GM21737 (cell line): Measurements from ENCODE around the gene GPR84.

Experiments
- ATAC-seq: cut with Tn5 transposase; IDR thresholded peaks from one replicate; pipeline ENCODE4 v1.9.1; 2021; ENCODE audit warnings: mild to moderate bottlenecking, moderate library complexity; ENCODE audit not compliant: unreplicated experiment

Gene GPR84

DNA sequence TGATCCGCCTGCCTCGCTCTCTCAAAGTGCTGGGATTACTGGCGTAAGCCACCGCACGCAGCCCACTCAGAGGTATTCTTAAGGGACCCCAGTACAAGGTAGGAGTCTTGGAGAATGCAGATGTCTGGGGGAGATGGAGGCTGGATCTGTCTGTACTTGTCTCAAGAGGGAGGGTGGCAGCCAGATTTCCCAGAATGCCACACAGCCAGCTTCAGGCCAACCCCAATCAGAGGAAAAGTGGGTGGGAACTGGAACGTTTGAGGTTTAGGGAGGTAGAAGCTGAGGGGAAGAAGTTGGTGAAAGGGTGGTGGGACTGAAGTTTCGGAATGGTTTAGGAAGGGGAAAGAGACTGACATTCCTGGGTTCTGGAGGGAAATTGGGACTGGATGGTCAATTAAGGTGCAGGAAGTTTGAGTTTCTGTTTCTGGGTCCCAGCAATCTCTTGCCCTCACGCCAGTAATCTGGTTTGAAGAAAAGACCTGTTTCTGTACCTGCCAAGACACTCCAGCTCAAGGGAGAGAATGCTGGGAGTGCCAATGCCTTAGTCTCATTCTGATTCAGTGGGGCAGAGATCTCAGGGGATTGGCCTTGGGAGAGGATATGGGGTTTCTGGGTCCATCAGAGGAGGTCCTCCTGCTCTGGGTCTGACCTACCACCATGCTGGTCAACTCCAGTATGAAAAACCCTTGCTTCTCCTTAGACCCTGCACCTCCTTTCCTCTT, 28.4 kb upstream of the GPR84 start:
- no peak for ATAC-seq

DNA sequence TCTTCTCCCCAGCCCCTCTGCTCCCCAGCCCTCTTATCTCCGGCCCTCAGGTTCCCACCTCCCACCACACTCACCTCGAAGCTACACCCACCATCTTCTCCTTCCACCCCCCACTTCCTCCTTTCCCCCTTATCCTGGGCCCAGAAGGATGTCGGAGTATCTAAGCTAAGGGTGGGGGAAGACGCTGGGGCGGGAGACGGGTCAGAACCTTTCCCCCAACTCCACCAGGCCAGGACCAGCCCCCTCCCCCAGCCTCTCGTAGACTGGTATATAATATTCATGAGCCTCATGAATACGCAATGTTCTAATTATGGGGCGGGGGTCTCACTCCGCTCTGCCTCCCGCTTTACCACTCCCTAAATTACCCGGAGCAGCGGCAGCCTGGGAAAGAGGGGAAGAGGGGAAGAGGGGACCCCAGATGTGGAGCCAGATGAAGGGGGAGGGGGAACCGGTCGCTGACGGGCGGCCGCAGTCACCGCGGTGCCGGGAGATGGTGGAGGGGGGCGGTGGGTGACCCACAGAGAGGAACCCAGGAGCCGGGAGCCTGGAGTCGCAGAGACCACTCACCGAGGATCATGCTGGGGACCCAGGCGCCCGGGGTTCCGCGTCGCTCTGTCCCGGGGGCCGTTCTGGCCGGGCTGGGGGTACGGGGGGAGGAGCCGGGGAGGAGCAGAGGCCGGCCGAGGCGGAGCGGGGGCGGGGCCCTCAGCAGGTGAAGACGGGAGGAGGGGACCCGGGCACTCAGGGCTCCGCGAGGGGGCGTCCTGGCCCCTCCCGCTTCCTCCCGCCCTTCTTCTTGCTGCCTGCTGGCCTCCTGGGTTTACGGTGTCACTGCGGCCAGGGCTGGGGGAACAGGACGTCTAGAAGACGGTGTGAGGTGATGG, 26.6 kb upstream of the GPR84 start:
- ATAC-seq: peak; percentile 67

DNA sequence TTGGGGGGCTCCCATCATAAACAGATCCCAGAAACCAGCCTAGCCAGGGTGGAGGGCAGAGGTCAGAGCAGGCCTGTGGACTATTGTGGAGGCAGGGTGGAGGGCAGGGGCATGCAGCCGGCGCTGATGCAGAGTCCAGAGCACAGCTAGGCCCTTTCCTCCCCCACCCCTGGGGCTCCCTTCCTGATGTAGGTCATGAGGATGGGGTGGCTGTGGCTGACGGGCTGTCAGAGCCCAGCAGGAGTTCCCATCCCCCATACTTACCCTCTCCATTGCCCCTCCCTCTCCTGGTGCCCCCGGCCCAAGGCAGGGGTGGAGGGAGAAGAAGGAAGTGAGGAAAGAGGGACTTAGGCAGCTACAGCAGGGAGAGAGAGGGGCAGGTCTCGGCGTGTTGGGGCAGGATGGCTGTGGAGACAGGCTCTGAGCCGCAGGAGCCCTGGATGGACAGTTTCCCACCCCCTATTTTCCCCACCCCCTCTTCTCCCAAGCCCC, 25.9 kb upstream of the GPR84 start:
- ATAC-seq: no peak

DNA sequence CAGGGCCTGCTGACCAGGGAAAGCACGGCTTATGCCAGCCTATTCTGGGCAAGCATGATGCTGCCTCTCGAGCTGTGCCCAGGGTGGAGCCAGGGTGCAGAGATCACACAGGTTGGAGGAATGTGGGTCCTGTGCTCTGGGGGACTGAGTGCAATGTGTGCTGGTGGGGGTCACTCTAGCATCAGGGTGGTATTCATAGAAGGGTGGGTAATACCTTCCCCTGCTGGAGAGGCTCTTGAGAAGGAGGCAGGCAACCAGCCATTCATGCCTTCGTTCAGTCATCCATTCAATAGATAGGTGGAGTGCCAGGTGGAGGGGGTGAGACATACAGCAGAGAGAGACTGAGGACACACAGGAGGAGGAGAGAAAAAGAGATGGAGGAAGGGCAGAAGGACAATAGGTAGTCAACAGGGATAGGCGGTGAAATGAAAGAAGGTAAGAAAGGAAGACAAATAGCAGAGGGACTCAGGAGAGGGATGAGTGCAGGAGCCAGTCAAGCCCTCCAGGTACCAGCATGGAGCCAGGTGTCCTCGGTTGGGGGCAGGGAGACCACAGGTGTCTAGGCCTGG, 25.4 kb upstream of the GPR84 start:
- ATAC-seq: no peak

DNA sequence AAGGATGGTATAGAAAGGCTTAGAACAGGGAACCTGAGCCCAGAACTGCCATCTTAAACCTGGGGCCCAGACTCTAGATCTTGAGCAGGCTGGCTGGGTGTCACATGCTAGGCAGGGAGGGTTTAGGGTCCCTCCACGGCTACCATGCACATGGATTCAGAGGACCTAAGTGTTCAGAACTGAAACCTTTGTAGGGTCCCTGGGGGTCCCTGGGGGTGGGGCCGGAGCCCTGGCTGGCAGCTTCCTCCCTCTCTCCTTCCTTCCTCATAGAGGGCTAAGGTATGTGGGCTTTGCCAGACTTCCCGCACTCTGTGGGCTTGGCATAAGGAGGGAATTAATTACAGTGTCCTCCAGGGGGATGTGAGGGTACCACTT, 24.8 kb upstream of the GPR84 start:
- no peak for ATAC-seq

DNA sequence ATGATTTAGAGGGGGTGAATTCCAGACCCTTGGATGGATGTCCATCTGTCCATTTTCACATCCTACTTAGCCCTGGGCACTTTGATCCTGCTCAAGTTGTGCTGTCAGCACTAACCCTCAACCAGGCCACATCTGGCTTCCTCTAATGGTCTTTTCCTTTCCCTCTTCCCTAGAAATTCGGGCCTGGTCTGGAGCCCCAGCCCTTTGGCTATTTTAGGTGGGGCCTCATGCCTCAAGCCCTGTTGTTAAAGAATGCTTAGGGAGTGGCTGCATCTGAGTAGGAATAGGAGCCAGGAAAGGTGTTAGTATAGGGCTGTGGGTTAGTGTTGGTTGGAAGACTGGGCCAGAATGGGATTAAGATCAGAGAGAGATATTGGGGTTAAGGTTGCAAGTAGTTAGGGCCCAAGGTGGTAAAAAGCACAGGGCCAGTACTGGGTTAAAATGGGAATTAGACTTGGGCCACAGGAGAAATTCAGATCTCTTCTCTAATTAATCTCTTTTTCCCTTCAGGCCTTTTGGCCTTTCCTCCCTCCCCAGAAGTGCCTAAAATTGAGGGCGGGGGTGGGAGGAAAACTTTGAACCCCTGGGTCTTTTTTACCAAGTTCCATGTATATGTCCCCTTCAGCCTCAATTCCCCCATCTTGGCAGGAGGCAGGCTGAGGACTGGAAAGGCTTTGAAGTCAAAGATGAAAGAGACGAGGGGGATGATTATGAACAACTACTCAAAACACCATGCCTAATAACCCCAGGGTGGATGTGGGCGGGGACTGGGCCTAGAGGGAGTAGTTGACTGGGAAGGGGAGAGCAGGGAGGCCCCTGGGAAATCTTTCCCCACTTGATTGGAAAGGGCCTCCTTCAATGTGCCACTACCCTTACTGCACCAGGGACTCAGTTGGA, 24.2 kb upstream of the GPR84 start:
- ATAC-seq: no peak

DNA sequence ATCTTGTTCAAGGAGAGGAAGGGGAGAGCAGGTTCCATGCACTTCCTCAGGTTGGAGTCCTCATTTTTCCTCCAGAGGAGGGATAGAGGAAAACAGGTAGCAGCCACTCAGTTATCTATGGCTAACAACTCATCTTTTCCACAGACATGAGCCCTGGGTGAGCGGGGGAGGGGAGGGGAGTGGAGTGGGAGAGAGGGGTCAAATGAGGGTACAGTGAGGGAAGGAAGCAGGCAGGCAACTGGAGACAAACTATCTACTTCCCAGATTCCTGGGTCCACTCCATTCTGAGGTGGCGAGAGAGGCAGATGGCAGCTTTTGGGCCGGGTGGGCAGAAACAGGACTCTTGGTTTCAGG, 22.8 kb upstream of the GPR84 start:
- ATAC-seq: no peak

DNA sequence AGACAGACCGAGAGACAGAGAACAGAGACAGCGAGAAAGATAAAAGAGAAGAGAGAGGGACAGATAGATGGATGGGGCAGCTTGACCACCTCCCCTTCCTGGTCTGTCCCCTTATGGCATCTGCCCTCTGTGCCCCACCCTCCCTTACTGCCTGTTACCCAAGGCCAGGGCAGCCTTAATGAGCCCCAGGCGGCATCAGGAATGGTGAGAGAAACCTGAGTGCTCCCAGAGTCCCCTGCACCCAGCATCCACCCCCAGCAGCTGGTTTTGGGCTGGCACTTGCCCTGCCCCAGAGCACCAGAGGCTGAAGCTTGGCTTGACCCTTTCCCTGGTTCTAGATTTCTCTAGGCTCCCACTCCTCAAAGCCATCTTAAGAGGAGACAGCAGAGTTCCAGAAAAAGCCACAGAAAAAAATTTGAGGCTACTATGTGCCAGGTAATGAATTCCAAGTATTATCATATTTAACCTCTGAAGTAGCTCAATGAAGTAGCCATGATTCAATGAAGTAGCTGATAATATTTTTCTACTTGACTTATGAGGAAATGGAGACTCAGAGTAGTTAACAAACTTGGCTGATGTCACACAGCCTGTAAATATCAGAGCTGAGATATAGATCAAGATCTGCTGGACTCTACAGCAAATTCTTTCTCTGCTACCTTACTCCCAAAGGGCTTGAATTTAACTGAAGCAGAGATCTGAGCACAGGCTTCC, 22.3 kb upstream of the GPR84 start:
- no peak for ATAC-seq

DNA sequence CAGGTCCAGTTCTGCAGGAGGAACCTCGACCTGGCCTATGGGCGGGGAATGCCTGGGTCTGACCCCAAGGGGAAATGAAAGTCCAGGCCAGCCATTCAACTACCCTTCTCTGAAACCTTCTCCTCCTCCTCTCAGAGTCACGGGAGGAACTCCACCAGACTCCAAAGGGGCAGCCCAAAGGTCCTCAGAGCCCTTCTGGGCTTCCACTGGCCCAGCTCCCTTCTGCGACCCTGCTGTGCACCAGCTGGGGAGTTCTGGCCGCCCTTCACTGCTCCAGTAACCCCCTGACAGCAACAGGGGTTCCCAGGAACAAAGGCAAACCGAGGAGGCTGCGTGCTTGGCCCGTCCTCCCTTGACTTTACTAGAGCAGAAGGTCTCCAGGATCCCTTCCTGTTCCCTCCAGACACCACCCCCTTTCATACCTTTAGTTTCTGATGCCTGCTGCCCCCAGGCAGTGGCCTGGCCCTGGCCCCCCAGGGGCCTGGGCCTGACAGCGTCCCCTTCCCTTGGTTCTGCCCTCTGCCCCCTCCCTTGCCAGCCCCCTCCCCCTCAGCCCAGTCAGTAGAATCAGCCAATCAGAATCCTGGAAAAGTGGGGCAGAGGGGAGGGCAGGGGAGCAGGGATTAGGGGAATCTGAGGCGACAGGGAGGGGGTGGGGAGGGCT, 21.1 kb upstream of the GPR84 start:
- ATAC-seq: peak; percentile 51

DNA sequence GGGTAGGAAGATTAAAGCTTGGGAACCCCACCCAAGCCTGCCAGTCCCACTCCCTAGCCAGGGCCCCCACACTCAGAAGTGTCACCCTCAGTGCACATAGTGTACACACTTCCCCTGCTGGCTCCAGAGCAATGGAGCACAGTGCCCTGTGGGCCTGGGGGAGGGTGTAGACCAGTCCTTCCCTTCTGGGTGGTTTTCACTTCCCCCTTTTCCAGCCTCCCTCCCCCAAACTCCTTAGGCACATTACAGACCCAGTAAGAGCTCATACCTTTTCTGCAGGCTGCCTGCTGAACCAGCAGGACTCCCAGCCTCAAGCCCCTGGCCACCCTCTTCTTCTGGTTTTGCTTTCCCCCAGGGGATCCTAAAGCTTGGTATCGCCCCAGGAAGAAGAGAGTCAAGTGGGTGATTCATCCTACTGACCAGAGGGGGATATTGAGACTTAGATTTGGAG, 20.3 kb upstream of the GPR84 start, which contains the start of gene ZNF385A:
Gene ZNF385A, minus strand, starts transcription at position 143 of the 451 bp plus-strand sequence. CDS start 219 bp downstream, outside the sequence.
- ATAC-seq: peak; percentile 47

DNA sequence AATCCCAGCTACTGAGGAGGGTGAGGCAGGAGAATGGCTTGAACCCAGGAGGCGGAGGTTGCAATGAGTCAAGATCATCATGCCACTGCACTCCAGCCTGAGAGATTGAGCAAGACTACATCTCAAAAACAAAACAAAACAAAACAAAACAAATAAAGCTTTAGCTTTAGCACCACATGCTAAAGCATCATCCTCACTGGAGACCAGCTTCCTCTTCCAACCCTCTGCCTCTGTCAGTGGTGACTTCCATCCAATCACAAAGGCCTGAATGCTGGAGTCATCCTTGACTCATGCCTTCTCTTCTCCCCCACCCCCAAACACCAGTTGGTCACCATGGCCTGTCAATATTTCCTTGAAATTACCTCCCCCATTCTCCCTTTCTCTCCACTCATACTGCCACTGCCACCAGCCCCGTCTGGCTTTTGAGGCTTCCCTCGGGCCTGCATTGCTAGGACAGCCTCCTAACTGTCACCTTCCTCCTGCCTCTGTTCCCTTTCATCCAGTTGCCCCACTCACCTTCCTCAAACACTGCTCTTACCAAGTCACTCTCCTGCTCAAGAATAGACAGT, 18.8 kb upstream of the GPR84 start:
- no peak for ATAC-seq

DNA sequence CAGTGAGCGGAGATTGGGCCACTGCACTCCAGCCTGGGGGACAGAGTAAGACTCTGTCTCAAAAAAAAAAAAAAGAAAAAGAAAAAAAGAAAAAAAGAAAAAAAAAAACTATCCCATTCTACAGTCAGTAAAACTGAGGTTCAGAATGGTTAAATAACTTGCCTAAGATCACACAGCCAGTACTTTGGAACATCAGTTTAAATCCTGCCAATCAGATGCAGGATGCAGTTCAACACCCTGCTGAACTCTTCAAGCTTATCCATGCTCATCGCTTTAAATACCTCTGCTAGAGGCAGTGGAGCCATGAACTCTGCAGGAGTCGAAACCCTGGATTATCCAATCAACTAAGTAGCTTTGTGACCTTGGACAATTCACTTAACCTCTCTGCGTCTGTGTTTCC, 16.9 kb upstream of the GPR84 start:
- ATAC-seq: no peak

DNA sequence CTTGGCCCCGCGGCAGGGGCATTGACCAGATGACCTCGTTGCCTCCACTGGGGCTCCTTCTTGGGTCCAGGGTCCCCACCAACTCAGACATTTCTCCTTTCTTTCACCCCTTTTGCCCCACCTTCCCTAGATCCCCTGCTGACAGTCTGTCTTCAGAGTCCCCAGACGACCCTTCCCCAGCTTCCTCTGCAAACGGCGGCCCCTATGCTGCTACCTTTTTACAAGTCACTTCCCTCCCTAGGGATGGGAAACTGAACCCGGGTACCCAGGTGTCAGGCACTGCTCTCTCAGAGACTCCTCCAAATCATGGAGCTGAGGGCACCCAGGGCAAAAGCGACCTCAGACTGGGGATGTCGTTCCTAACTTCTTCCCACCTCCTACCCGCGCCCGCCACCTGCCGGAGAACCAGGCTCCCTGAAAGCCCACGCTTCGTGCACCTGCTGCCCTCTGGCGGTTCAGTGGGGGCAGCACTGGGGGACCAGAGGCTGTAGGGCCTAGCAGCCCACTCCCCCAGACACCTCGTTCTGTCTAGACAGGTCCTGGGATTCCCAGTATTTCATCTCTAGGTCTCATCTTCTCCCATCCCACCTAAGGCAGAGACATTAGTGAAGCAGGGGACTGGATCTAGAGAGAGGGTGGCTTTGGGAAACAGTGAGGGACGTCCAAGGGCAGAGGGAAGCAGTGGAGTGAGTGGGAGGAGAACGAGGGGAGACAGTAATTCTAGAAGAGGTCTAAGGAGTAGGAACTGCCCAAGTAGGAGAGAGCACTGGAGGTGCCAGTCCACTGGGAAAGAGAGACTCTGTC, 15.3 kb upstream of the GPR84 start:
- ATAC-seq: peak; percentile 74

DNA sequence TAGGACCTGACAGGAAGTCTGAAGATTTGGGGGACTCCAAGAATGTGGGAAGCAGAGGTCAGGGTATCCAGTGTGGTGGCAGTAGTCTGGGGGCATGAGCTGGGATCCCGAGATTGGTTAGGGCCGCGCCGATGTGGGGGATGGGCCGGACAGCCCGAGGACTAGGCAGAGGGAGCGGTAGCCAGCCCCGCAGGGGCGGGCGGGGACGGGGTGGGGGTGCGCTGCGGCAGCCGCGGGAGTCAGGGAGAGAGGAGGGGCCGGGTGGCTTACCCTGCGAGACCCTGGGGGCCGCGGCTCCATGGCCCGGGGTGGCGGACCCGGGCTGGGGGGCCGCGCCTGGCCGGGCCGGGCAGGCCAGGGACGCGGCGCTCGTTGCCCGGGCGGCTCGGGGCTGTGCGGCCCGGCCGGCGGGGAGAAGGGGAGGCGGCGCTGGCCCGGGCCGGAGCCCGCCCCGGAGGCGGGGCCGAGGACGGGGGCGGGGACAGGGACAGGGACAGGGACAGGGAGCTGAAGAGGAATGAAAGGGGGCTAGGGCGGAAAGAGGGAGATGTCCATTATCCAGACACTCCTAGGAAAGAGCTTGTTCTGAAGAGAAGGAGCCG, 14.6 kb upstream of the GPR84 start:
- ATAC-seq: no peak

DNA sequence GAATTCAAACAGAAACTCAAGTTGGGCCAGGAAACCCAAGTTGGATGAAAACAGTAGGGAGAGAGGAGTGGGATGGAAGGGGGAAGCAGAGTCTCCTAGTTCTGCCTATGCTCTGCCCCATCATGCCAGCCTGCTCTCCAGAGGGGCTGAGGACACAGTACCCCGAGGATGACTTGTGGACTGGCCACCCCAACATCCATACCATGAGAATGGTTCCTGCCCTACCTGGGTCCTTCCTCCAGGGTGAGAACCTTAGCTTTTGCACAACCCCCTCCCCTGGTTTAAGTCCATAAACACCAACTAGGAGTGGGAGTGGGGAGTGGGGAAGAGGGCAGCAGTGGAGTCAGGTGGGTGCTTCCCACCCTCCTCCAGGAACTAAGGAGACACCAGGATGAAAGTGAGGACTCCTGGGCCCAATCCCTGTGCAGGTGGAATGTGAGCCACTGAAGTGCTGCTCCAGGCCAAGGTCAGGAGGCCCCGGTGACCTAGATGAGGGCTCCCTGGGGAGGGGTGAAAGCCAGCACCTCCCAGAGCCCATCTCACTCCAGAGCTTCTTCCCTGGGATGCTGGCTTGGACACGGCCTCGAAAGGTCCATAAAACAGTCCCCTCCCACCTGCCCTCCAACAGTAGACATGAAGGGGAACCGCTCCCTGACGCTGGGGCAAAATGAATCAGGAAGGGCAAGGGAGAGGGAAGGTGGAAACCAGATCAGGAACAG, 13.7 kb upstream of the GPR84 start:
- ATAC-seq: no peak

DNA sequence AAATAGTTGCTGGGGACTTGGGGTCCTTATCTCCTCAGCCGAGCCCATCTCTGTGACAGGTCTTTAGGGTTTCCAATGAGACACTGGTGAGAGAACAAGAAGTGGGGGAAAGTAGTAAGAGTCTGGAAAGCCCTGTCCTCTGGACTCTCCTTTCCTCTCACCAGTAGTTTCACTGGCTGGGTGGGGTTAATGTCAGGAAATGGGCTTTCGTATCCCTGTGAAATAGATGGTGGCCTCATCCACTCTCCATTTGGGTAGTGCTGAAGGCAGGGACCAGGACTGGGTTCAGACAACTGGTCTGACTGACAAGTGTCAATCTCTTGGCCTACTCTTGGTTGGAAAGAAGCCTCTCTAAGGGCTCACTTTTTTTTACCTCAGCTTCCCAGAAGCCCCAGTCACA, 12.7 kb upstream of the GPR84 start:
- ATAC-seq: no peak

DNA sequence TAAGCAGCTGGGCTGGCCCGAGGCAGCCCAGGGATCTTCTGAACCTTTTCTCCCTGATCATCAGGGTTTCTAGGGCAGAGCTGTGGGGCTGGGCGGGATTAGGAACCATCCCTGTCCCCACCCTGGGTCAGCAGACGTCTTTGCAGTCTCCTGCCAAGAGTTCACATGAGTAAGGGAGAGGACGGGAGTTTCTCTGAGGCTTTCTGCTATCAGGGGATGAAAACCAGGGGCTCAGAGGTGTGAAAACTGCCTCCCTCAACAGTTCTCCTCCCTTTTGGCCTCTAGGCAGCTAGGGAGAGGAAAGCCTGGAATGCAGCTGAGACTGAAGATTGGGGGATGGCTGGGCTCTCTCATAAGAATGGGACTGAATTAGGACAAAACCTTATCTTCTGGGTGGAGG, 12.3 kb upstream of the GPR84 start:
- no peak for ATAC-seq
